NCI-H128 (cell line): ENCODE data around the gene PTPRN.

Source experiments
- DNase-seq: peaks from one replicate; lab custom pipeline; 2025; ENCODE audit not compliant: unreplicated experiment; lab: John Stamatoyannopoulos, UW

PTPRN gene

DNA sequence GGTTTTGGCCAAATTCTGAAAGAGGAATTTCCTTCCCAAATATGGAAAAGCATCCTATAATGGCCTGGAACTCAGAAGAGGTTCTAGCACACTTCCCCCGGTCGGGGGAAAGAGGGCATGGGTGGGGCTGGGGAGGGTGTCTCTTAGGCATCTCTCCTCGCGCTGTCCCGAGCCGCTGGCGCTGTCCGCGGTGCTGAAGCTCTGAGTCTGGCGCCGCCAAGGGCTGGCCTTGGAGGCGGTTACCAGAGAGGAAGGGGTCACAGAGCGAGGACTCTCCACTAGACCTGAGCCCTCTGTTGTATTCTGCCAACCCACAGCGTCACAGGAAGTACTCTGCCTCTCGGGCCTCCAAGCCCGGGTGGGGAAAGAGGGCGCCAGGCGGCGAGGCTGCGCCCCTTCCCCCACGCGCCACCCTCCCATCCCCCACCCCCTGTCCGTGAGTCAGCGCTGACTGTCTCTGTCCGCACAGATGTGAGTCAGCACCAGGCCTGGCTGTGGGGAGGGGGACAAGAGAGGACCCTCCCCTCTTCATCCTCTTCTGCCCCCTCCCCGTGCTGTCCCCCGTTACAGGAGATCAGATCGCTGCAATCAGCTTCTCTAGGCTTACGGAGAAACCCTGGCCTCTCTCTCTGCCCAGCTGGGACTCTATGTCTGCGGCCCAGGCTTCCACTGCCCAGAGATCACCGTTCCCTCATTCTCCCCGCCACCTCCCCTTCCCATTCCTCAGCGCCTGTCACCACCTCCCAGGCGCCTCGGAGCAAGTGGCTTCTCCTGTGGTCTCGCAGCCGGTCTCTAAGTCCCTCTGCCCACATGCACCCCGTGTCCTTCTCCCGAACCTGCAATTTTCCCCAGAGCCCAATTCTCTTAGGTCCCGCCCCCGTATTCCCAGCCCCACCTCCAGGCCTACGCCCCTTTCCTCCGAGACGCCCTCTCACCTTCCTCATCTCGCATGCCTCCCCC lies 779 bp downstream of the PTPRN start:
- DNase-seq, result no peak

DNA sequence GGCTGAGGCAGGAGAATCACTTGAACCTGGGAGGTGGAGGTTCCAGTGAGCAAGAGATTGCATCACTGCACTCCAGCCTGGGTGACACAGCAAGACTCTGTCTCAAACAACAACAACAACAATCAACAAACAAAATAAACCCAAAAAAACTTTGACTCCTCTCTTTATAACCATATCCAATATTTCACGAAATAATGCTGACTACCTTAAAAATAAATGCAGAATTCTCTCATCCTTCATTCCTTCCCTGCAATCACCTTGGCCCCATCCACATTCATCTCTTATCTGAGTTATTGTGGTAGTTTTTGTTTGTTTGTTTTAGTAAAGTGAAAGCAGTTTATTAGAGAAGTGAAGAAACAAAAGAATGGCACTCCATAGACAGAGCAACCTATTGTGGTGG lies 3.2 kb downstream of the PTPRN start:
- DNase-seq, result no peak

DNA sequence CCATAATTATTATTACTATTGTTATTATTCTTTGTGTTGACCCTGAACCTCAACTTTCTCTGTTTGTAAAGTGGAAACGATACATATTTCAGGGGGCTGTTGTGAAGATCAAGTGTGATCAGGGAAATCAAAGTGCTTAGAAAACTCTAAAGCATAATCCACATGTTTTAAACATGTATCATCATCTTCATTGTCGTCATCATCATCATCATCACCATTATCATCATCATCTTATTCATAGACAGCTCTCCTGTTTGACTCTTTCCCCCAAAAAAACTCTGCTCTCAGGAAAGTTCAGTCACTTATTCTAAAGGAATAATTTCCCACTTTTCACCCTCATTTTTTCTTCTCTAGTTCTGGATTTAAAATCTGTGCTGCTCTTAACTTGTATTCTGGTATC lies 5.0 kb downstream of the PTPRN start:
- no peak for DNase-seq

DNA sequence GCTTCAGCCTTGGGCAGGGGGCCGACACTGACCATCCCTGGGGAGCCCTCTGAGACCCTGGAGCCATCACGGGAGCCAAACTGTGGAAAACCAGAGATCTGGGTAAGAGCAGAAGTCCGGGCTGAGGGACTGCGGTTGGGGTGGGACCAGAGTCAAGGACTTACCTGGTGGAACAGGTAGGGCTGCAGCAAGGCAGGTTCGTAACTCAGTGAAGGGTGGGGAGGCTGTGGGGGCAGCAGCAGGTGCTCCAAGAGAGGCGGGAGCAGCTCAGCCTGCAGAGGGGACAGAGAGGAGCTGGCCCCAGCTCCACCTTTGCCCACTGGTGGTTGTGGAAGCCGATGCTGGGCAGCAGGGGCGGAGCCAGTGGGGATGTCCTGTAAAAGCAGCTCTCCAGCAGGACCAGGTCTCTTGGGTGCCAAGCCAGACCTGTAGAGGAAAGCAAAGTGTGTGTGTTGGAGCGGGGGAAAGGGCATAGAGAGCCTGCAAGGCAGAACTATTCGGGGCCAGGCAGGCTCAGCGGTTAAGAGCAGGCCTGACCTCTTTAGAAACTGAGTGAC lies 6.7 kb downstream of the PTPRN start:
- no peak for DNase-seq

DNA sequence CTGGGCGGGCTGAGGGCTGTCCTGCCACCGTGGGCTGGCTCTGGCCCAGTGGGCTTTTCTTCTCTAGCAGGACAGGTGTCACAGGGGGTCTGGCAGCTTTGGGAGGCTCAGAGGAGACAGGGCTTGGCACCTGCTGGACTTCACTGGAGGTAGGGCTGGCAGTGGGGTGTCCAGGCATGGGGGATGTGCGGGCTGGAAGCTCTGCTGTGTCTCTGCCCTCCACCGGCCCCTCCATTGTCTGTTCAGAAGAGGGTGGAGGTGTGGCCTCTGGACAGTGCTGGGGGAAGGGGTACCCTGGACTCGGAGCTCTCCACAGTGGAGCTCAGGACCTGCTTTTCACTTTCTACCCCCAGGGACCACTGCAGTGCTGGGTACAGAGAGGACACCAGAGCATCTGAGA lies 9.2 kb downstream of the PTPRN start:
- DNase-seq, result no peak

- no peak for DNase-seq
These were observed 9.8 kb downstream of the PTPRN start for GRCh38 chr2:219299372-219299760.

- DNase-seq, result peak; percentile 41
These were observed 10.3 kb downstream of the PTPRN start for GRCh38 chr2:219298759-219299371.

DNA sequence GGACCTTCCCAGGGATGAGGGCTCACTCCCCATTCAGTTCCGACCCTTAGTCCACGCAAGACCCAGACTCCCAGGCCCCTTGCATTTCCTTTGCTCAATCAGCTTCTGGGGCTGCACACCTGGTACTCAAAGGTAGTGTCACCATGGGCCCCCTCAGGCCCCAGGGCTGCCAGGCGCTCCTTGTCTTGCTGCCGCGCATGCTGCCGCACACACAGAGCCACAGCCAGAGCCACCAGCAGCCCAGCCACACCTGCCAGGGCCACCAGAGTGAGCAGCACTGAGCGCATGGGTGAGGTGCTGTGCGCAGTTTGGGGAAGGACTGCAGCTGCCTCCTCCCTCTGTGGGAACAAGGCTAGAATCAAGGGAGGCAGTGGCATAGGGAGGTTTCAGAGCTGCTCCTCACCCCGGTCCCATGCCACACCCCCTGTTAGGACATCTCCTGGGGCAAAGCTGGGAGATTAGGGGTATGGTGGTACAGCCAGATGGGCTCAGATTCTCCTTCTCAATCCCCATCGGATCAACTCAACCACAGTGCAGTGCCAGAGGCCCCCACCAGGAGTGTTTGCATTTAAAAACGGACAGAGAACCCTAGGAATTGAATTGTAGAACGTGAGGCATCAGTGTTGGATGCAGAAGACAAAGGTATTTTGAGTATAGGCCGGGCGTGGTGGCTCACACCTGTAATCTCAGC lies 11.3 kb downstream of the PTPRN start:
- no peak for DNase-seq

GRCh38 chr2:219296631-219297391 lies 12.4 kb downstream of the PTPRN start:
- DNase-seq, result no peak

DNA sequence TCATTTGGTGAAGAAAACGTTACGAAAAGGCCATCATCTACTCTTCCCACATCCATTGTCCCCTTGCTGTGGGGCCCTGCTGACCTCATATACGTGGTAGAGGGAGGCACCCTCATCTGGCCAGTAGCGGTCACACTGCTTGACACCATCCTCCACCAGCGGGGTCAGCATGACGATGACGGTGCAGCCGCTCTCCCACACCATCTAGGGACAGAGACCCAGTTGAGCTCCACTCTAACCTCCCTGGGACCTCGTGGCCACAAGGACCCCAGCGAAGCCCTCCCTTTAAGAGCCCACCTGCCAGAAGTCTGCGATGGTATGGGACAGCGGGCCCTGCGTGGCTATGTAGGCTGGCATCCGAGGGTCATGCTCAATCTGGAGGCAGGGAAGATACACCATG lies 13.1 kb downstream of the PTPRN start:
- DNase-seq, result no peak

DNA sequence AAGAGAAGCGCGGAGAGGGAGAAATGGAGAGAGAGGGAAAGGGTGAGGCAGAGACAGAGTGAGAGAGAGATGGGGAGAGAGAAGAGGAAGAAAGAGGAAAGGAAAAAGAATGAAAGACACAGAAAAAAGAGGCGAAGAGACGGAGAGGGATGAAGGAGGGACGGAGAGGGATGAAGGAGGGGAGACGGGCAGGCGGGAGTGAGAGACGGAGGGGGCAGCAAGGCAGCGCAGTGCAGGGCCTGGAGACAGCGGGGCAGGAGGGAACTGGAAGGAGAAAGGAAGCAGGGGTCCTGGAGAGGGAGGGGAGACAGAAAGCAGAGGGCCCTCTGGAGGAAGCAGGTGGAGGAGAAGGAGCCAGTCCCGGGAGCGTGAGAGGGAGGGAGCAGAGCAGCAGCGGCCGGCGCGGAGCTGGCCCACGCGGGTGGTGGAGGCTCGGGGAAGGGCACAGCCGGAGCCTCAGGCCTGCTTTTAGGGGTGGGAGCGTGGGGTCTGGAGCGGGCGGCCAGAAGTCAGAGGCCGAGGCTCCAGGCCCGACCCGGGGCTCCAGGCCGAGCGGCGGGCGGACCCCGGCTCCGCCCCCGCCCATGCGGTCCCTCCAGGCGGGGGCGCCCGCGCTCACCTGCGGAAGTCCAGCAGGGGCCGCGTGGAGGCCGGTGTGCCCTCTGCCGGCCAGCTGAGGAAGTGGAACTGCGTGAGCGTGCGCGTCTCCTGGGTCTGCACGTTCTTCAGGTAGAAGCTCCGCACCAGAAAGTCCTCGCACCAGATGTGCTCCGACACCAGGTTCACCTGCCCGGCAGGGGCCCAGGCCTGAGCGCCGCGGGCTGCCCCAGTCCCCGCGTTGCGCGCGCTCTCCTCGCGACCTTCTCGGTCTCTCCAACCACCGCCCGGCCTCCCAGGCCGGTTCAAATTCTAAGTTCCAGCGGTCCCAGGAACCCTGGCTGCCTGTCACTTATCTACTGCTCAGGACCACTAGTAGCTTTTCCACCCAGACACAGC lies 14.5 kb downstream of the PTPRN start:
- peak; percentile 61 for DNase-seq

- no peak for DNase-seq
These were observed 15.4 kb downstream of the PTPRN start for GRCh38 chr2:219293736-219294231.

- DNase-seq, result no peak
These were observed 16.6 kb downstream of the PTPRN start for GRCh38 chr2:219292616-219293015.

DNA sequence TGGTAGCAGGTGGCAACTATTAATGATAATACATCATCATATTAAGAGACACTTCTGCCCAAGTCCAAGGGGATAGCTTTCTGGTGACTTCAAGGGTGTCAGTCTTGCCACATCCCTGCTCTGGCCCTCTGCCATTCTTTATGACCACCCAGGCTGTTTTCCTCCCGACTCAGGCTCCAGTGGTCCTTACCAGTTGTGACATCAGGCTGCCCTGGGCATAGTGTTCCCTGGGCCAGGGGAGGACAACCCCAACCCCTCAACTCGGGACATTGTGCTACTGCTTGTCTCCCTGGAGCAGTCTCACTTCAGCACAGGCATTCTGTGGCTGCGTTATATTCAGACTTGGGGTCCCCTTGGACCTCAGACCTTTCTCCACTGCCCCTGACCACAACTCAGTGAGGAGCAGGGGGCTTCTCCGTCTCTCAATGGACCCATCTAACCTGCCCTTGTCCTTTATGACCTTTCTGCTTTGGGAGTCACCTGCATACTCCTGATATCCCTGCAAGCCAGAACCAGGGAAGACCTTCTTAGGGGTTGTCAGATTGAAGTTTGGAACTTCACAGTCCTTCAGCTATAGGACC lies 17.2 kb downstream of the PTPRN start:
- no peak for DNase-seq

GRCh38 chr2:219291394-219291793 lies 17.8 kb downstream of the PTPRN start:
- DNase-seq, result no peak

GRCh38 chr2:219290381-219291171 lies 18.6 kb downstream of the PTPRN start:
- DNase-seq, result no peak

DNA sequence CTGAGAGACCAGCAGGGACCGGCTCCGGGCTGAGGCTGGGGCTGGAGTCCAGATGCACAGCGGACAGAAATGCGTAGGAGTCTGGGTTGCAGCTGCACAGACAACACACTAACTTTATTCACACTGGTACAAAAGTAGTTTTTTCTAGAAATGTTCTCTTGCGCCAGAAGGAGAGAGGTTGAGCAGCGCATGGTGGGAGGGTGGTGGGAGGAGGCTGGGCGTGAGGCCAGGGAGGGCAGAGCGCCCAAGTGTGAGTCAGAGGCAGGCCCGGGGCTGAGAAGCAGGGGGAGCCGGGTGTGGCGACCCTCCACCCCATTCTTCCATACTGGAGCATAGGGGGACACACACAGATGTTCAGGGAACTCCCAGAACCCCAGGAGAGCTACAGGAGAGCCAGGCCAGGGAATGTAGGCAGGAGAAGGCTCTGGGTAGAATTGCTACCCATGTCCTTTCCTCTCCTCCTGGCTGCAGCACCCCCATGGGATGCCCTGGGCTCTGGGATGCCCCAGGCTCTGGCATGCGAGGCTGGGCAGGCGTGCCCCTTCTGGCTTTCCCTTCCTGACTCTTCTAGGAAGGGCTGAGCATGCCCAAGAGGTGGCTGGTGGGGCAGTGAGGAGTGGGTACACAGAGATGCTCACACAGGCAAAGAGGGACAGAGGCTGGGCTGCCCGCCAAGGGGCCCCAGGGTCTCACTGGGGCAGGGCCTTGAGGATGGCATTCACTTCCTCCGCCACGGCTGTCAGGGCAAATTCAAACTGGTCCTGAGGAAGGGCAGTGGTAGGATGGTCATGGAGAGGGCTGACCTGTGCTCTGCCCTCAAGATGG lies 19.5 kb downstream of the PTPRN start:
- DNase-seq, result no peak

GRCh38 chr2:219289195-219289536 lies 20.0 kb downstream of the PTPRN start:
- DNase-seq, result no peak
